Osteoblast (primary cell): ENCODE measurements around the gene NDUFAF2. TPM values are rescaled to one million over a fixed set of nuclear protein-coding genes. Genes with fewer than 3 reads are reported as not detected.
"Not testable (repeated sequence)": the region's sequence is repeated elsewhere in the genome, so short reads cannot be mapped to it uniquely, and the experiment has no call there.

Source experiments
- DNase-seq: peaks from one replicate; pipeline ENCODE4 v3.0.0; 2011; ENCODE audit warnings: low spot score, mixed read lengths; ENCODE audit not compliant: insufficient read length; ENCODE audit errors: missing footprints
- H2AFZ ChIP-seq: 2 replicates; pipeline ENCODE4 v1.6.0; 2011; ENCODE audit warnings: mild to moderate bottlenecking, low read length
- H3K27ac ChIP-seq: 2 replicates; pipeline ENCODE4 v1.5.1; 2011; ENCODE audit warnings: mild to moderate bottlenecking, low read depth, low read length, moderate library complexity
- H3K27me3 ChIP-seq: 2 replicates; pipeline ENCODE4 v1.6.0; 2012; ENCODE audit warnings: mild to moderate bottlenecking, control low read depth, inconsistent platforms, low read length, moderate library complexity; ENCODE audit not compliant: insufficient read depth
- H3K36me3 ChIP-seq: 2 replicates; pipeline ENCODE4 v1.5.1; 2011; ENCODE audit warnings: mild to moderate bottlenecking, low read length, control low read depth, moderate library complexity; ENCODE audit not compliant: insufficient read depth
- H3K4me1 ChIP-seq: 2 replicates; pipeline ENCODE4 v1.5.1; 2011; ENCODE audit warnings: mild to moderate bottlenecking, low read length, control low read depth, moderate library complexity; ENCODE audit not compliant: insufficient read depth
- H3K4me2 ChIP-seq: 2 replicates; pipeline ENCODE4 v1.6.0; 2011; ENCODE audit warnings: mild to moderate bottlenecking, low read length; ENCODE audit not compliant: insufficient read depth
- H3K4me3 ChIP-seq: fragments of 200-600 bp; sonication (generic); 3 replicates; pipeline ENCODE4 v1.5.1; 2012; ENCODE audit warnings: mild to moderate bottlenecking, low read length, inconsistent platforms; ENCODE audit not compliant: insufficient read depth
- H3K79me2 ChIP-seq: 2 replicates; pipeline ENCODE4 v1.6.0; 2012; ENCODE audit warnings: mild to moderate bottlenecking, low read length, control low read depth, inconsistent platforms; ENCODE audit not compliant: insufficient read depth
- H3K9me3 ChIP-seq: 2 replicates; pipeline ENCODE4 v1.5.1; 2011; ENCODE audit warnings: low read depth, low read length, control low read depth
- H4K20me1 ChIP-seq: 2 replicates; pipeline ENCODE4 v1.6.0; 2012; ENCODE audit warnings: mild to moderate bottlenecking, low read length, control low read depth; ENCODE audit not compliant: insufficient read depth
- total RNA-seq: library from RNA; depleted of rRNA; stranded (reverse); fragments of >200 nt; gene quantifications from 2 replicates; pipeline ENCODE4 v1.2.3, GENCODE V29; 2012
- TF ChIP-seq, protein P1 (sequence below): IDR thresholded peaks from 2 replicates; pipeline ENCODE4 v1.5.1; 2011; ENCODE audit warnings: mild to moderate bottlenecking, low read depth, low read length, moderate library complexity; ENCODE audit errors: extremely low read depth

NDUFAF2 gene
- total RNA-seq, 1 donor = 22.1 TPM

- H3K79me2 ChIP-seq = peaks cover 21% of the 10 kb centered on the region
- peaks cover 17% of the 10 kb centered on the region for H3K4me1 ChIP-seq
- TF ChIP-seq, protein P1, sequence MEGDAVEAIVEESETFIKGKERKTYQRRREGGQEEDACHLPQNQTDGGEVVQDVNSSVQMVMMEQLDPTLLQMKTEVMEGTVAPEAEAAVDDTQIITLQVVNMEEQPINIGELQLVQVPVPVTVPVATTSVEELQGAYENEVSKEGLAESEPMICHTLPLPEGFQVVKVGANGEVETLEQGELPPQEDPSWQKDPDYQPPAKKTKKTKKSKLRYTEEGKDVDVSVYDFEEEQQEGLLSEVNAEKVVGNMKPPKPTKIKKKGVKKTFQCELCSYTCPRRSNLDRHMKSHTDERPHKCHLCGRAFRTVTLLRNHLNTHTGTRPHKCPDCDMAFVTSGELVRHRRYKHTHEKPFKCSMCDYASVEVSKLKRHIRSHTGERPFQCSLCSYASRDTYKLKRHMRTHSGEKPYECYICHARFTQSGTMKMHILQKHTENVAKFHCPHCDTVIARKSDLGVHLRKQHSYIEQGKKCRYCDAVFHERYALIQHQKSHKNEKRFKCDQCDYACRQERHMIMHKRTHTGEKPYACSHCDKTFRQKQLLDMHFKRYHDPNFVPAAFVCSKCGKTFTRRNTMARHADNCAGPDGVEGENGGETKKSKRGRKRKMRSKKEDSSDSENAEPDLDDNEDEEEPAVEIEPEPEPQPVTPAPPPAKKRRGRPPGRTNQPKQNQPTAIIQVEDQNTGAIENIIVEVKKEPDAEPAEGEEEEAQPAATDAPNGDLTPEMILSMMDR = no peak
These were observed 81.0 kb downstream of the NDUFAF2 start for GRCh38 chr5:61026004-61026403.

GRCh38 chr5:61028382-61028781 is 83.4 kb downstream of the NDUFAF2 start:
- Histone ChIP-seq H3K4me1 (peaks cover 12% of the 10 kb centered on the region), H3K4me2 (no peak overlapping the region), H3K27me3 (no peaks in the 10 kb centered on the region), H4K20me1 (no peaks in the 10 kb centered on the region), H3K4me3 (no peak overlapping the region), H2AFZ (no peak overlapping the region), H3K9me3 (no peaks in the 10 kb centered on the region), H3K79me2 (peaks cover 12% of the 10 kb centered on the region), H3K36me3 (no peaks in the 10 kb centered on the region), H3K27ac (no peak overlapping the region)
- TF ChIP-seq, protein P1 = no peak
- DNase-seq = no peak

More at GRCh38 chr5:61026004-61026403, 81.0 kb downstream of the NDUFAF2 start:
- Histone ChIP-seq H2AFZ (no peak overlapping the region), H3K36me3 (no peaks in the 10 kb centered on the region), H3K4me3 (no peak overlapping the region), H3K9me3 (no peaks in the 10 kb centered on the region), H3K4me2 (no peak overlapping the region), H3K27ac (no peak overlapping the region), H4K20me1 (no peaks in the 10 kb centered on the region), H3K27me3 (no peaks in the 10 kb centered on the region)
- no peak for DNase-seq

- H3K27me3 ChIP-seq = no peaks in the 10 kb centered on the region
- H3K4me2 ChIP-seq = peak overlapping the region; percentile 33
- no peaks in the 10 kb centered on the region for H3K9me3 ChIP-seq
- H3K27ac ChIP-seq = no peak overlapping the region
- H4K20me1 ChIP-seq = peaks cover 3% of the 10 kb centered on the region
- H3K4me1 ChIP-seq = peaks cover 6% of the 10 kb centered on the region
- peak overlapping the region; percentile 24 for H2AFZ ChIP-seq
- no peaks in the 10 kb centered on the region for H3K36me3 ChIP-seq
- no peak overlapping the region for H3K4me3 ChIP-seq
- no peak for DNase-seq
- H3K79me2 ChIP-seq = peaks cover 14% of the 10 kb centered on the region
- TF ChIP-seq, protein P1 = no peak
These were observed 84.6 kb downstream of the NDUFAF2 start for GRCh38 chr5:61029456-61030162.

GRCh38 chr5:61030163-61030482 is 85.1 kb downstream of the NDUFAF2 start:
- H3K4me1 ChIP-seq = peaks cover 6% of the 10 kb centered on the region
- H4K20me1 ChIP-seq = peaks cover 3% of the 10 kb centered on the region
- H3K4me3 ChIP-seq = no peak overlapping the region
- no peak for DNase-seq
- TF ChIP-seq, protein P1 = no peak
- no peak overlapping the region for H3K27ac ChIP-seq
- peak overlapping the region; percentile 24 for H2AFZ ChIP-seq
- H3K79me2 ChIP-seq = peaks cover 14% of the 10 kb centered on the region
- H3K36me3 ChIP-seq = no peaks in the 10 kb centered on the region
- no peaks in the 10 kb centered on the region for H3K27me3 ChIP-seq
- H3K4me2 ChIP-seq = peak overlapping the region; percentile 33
- no peaks in the 10 kb centered on the region for H3K9me3 ChIP-seq

GRCh38 chr5:61031301-61031700 is 86.3 kb downstream of the NDUFAF2 start:
- DNase-seq, H3K4me1 ChIP-seq, H3K36me3 ChIP-seq, H3K4me2 ChIP-seq, H3K27me3 ChIP-seq, H3K4me3 ChIP-seq, H3K9me3 ChIP-seq, H3K27ac ChIP-seq, H2AFZ ChIP-seq, H4K20me1 ChIP-seq: not testable (repeated sequence)
- peaks cover 11% of the 10 kb centered on the region for H3K79me2 ChIP-seq
